Brain pericyte (primary cell): Measurements from ENCODE around the gene RNF214.

Experiments used
- DNase-seq: peaks from one replicate; pipeline ENCODE4 v3.0.0-alpha.2; 2012; ENCODE audit warnings: low read depth, low spot score

Gene RNF214

DNA sequence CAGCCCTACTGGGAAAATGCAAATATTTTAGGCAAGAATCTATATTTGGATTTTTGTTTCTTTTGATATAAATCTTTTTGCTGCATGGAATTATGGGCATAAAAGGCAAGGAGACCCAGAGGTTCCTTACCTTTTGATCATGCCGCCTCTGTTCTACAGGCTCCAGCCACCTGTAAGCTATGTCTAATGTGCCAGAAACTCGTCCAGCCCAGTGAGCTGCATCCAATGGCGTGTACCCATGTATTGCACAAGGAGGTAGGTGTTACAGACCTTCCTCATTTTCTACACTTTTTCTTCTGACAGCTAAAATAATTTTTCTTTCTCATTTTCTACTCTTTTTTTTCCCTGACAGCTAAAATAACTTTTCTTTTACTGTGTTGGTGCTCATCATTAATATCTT, 50.5 kb downstream of the RNF214 start:
- no peak for DNase-seq

DNA sequence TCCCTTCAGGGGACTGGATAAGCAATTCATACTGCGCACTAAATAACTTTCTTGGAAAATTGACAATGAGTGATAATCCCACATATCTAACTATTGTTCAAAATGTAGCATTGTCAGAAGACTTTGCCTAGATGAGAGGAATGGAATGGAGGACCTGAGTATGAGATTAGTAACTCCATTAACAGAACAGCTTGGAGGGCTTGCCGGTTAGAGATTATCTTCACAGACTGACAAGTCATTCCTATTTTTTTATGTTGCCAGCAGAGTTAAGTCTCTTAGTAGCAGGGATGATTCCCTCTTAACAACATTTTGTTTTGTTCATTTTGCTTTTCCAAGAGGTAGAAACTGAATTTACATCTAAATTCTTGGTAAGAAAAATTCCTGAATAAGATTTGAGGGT, 51.6 kb downstream of the RNF214 start:
- no peak for DNase-seq

- DNase-seq = no peak
Observed at GRCh38 chr11:117286588-117286987, 54.1 kb downstream of the RNF214 start.

GRCh38 chr11:117287668-117288067, 55.2 kb downstream of the RNF214 start:
- no peak for DNase-seq

DNA sequence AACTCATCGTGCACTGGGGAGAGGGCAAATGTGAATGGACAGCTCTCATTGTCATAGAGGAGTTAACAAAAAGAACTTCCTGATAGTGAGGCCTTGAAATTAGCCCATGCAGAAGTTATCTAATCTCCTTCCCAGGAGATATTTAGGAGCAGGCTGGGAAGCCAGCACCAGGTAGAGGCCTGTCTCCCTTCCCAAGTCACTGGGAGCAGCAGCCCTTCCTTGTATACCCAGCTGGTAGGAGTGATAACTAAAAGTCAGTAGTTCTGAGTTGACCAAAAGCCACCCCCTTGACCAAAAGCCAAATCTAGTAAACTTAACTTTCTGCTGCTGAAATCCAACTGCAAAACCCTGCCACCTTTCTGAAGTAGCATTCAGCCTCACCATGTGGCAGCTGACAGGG, 57.3 kb downstream of the RNF214 start:
- no peak for DNase-seq

GRCh38 chr11:117290809-117291396, 58.4 kb downstream of the RNF214 start, which contains the start of gene BACE1-AS:
BACE1-AS (plus strand) TSS chr11:117291346.
- DNase-seq = no peak

- DNase-seq = no peak
Observed at GRCh38 chr11:117292616-117293015, 60.1 kb downstream of the RNF214 start.

DNA sequence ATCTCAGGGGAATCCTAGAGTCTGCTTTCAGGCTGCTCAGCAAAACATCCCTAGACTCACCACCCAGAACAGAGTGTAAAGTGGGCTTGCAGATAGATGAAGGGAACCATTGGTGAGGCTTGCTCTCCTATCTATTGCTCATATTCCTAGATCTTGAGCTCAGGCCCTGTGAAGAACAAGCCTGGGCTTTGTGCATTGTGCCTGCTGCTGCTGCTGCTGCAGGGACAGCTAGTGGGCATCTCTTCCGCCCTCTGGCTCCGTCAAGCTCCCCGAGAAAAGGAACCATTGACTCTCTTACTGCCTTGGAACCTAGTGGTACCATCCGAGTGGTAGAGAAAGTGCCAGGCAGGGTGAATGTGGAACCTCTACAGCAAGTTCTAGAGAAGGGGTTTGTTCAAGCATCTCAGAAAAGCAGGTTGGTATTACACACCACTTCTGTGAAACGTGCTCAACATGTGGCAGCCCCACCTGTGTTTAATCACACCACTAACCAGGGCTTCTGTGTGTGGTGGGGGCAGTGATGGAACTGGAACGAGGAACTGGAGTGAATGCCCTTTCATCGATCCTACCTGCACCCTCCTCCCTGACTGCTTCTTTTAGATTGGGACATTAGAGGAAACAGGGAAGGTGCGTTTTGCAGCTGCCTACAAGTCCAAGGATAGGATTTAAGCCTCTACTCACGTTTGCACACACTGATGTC, 63.1 kb downstream of the RNF214 start:
- DNase-seq = no peak

GRCh38 chr11:117296881-117297280, 64.4 kb downstream of the RNF214 start:
- no peak for DNase-seq

- DNase-seq = no peak
Observed at GRCh38 chr11:117298195-117298594, 65.7 kb downstream of the RNF214 start.

- no peak for DNase-seq
Observed at GRCh38 chr11:117299351-117300282, 67.1 kb downstream of the RNF214 start.

DNA sequence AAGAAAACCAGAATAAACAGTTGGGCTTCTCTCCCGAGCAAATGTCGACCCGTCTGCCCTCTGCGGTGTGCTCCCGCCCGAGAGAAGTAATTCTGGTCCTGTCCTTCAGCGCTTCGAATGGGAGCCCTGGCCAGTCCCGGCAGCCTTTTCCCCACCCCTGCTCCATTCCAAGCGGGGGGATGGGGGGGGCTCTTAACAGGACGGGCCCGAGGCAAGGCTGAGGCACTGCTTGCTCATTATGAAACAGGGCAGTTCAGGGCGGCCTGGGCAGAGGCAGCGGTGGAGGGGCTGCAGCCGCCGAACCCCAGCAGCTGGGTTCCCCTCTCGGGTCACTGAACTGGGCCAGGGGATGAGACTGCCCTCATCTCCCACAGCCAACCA, 67.8 kb downstream of the RNF214 start:
- no peak for DNase-seq

- DNase-seq = no peak
Observed at GRCh38 chr11:117300773-117301172, 68.3 kb downstream of the RNF214 start.

DNA sequence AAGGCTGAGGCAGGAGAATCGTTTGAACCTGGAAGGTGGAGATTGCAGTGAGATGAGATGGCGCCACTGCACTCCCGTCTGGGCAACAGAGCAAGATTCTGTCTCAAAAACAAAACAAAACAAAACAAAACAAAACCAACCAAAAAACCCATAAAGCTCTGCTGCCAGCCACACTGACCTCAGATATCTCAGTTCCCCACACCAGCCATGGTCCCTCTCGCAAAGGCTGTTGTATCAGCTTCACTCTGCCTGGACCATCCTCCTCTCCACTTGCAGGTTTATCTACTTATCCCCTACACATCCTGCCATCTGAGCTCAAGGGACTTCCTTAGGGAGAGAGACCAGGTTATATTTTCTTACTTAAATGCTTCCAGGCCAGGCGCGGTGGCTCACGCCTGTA, 69.8 kb downstream of the RNF214 start:
- DNase-seq = no peak

DNA sequence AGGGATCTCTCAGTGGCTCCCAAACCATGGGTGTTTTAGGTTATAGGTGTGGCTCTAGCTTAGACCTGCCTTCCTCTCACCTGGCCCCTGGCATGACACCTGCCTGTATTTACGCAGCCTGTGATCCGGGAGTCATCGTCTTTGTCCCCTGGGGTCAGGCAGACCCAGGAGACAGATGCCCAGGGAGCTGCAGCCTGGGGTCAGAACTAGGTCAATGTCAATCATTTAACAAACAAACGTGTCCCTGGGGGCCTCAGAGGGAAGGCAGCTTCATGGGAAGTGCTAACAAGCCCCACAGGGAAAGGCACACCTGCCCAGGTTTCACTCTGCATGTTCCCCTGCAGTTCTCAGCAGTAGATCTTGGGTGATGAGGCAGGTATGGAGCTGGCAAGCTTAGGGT, 70.6 kb downstream of the RNF214 start:
- no peak for DNase-seq

GRCh38 chr11:117303646-117304315, 71.3 kb downstream of the RNF214 start:
- no peak for DNase-seq

DNA sequence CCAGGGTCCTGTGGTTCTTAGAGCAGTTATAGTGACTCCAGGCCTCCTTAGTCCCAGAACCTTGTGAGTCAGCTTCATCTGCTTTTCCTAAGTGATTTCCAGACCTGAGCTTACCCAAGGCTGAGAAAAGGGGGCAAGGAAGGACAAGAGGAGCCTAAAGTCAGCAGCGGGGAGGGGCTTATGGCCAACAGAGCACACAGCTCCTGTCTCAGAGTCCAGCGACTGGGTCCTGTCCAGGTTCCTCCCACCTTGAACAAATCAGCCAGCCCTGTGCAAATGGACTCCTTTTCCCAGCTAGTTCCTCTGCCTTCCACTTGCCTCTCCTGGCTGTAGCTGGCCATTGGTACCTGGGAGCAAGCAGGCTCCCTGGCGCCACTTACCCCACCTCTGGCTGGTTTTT, 72.7 kb downstream of the RNF214 start:
- no peak for DNase-seq

- no peak for DNase-seq
Observed at GRCh38 chr11:117309310-117309709, 76.8 kb downstream of the RNF214 start.

DNA sequence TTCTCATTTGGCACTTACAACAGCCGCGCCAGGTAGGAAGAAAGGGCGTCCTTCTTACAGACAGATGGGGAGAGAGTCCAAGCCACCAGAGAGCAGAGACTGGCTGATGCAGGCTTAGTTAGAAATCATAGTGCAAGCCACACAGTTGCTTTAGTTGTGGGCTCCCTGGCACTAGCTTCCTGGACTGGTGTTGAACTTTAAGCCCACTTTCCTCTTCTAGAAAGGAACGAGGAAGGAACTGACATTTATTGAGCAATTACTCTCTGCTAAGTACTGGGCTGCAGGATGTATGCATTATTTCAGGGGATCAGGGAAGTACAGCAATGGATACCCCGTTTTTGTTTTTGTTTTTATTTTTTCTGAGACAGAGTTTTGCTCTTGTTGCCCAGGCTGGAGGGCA, 80.6 kb downstream of the RNF214 start:
- DNase-seq = no peak

GRCh38 chr11:117313828-117314768, 81.6 kb downstream of the RNF214 start:
- DNase-seq = no peak

- DNase-seq = no peak
Observed at GRCh38 chr11:117314840-117315239, 82.4 kb downstream of the RNF214 start.
